GM21529 (cell line): Measurements from ENCODE around the gene LRP1.

Source experiments
- ATAC-seq: cut with Tn5 transposase; IDR thresholded peaks from one replicate; pipeline ENCODE4 v1.9.1; 2021; ENCODE audit not compliant: unreplicated experiment

The LRP1 gene

DNA sequence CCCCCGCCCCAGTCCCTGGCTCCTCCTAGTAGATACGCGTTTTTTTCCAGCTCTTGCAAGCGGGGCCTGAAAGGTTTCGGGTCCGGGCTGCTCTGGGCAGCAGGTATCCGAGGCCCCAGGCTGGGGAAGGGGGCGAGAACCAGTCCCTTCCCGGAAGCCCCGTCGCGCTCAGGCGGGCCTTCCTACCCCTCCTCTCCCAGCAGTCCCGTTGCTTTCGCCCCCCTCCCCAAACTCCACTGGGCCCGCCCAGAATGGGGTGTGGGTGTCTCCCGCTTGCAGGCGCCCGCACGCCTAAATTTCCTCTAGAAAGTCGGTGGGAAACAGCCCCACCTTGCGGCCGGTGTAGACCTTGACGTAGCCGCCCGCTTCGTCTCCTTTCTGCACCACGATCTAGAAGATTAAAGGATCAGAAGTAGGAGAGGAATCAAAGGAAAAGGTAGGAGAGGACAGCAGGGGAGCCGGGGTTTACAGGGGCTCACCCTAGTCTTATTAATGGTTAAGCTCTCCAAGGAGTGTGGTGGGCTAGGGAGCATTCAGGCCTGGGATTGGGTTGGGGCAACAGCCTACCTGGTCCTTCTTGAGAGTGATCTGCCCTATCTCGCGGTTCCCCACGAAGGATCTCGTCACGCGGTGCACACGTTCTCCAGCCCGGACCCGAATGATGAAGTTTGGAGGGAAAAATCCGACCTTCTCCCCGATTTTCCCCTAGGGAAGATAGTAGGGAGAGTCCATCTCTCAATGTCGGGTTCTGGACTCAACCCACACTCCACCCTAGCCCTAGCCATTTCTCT is 115.4 kb downstream of the LRP1 start:
- ATAC-seq = no peak

DNA sequence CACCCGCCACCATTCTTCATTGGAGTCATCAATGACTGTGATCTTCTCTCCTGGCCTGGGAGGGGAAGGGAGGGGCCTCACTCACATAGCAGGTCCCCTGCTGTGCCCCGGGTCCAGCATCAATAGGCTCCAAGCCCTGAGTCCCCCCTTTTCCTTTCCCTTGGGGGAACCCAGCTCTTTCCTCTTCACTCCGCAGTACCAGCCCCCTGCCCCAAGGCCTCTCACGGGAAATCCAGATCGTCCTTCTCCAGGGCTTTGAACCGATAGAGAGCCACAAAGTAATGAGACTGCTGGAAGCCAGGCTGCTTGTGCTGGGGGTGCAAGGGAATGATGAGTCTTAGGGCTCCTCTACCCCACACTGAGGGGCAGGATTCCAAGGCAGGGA is 116.0 kb downstream of the LRP1 start:
- no peak for ATAC-seq

GRCh38 chr12:57247041-57247440 is 118.8 kb downstream of the LRP1 start:
- no peak for ATAC-seq

DNA sequence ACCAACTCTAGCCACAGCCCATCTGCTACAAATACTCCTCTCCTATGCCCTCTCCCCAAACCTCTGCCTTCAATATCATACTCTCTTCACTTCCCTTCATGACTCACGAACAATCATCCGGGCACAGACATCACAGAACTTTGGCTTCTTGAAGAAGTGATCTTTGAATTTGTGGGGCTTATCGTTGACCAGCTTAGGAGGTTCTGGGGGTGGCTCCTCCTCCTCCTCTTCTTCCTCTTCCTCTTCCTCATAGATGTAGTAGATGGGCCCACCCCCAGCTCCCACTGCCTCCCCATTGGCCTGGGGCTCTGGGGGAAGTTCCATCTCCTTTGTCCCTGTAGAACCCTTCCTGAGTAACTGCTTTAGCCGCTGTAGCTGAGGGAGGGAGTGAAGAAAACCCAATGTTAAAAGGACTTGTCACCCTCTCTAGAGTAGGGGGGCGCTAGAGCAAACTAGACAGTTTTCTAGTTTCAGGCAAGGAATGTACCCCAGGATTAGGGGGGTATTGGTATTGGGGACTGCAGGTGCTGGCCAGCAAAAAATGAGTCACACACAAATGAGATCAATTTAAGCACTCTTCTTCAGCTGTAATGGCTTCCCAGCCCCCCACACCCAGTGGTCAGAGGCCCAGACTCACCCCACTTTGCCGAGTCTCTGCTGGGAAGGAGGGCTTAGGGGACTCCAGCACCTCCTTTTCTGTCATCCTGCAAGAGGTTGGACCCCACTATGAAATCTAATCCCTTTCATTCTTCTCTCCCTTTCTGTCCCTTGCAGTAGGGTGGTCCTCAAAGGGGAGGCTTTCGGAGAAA is 120.9 kb downstream of the LRP1 start:
- peak; percentile 57 for ATAC-seq

DNA sequence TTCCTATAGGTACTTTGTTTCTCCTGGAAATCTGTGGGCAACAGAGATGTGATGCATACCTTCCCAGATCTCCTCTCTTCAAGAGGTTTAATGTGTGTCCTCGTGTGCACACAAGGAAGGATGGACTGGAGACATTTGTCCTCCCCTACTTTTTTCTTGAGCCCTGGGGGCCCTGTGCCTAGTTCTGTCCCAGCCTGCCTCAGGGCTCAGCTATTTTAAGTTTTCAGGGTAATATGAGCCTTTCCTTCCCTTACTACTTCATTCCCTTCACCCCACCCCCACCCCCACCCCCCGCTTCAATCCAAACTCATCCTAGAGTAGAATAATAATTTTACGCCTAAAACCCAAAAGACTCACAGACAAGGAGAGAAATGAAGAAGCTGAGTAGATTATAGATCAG is 122.3 kb downstream of the LRP1 start:
- ATAC-seq = no peak

DNA sequence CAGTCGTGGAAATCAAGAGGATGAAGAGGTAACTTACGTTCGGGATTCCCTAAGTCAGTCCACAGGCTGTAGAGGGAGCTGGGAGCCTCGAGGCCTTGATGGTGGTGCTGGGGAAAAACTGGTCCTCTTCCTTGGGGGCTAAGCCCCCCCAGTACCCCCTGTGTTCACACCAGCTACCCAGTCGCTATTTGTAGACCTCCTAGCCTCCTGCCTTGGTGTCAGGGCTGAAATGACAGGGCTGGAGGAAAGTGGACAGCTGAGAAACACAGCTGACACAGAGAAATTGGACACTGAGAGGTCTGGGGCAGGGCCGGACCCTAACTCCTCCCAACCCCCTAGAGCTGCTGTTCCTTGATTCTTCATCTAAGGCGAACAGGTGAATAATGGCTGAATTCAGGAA is 122.7 kb downstream of the LRP1 start, which contains the start of gene STAC3:
STAC3 (minus strand) TSS at position 232 of the 400 bp plus-strand sequence. CDS start 1,551 bp downstream, outside the sequence.
- no peak for ATAC-seq

- no peak for ATAC-seq
Measured at GRCh38 chr12:57254506-57255280, 126.4 kb downstream of the LRP1 start.

GRCh38 chr12:57255916-57256315 is 127.6 kb downstream of the LRP1 start:
- no peak for ATAC-seq

DNA sequence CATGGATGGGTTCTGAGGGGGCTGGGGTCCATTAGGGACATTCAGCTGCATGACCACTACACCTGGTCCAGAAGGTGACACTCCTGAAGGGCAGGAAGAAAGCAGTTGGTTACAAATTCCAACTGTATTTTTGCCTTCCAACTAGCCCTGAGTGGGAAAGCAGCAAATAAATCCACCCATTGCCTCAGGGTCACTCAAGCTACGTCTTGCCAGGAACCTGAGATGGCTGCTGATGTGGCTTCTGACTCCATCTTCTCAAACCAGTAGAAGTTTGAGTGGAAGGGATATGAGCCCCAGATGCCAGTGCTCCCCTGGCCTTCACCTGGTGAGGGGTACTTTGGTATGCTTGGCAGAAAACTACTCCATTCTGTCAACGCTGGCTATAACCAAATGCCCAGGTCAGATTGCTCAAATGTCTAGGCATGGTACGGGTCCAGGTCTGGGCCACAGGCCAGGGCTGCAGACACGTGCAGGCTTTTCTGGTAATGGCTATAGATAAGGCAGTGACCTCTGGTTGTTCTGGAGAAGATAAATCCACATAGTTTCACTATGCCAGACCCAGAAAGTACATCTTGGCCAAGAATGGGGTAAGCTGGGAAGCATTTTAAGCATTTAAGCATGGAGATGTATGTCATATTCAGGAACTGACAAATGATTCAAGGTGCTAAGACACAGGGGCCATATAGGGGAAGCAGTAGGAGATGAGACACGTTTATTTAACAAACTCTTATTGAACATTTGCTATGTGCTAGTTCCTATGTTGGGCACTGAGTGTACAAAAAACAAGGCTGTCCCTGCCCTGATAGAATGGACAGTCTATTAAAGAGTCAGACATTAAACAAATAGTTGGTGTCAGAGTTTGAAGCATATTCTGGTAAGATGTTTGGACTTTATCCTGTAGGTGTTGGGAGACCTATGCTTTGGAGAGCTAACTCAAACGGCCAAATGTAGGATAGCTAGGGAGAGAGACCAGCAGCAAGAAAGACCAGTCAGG is 131.0 kb downstream of the LRP1 start:
- no peak for ATAC-seq

- no peak for ATAC-seq
Measured at GRCh38 chr12:57260366-57260765, 132.1 kb downstream of the LRP1 start.

GRCh38 chr12:57261428-57261865 is 133.2 kb downstream of the LRP1 start:
- no peak for ATAC-seq

GRCh38 chr12:57262126-57262822 is 134.0 kb downstream of the LRP1 start:
- ATAC-seq = no peak
